WTC11 (cell line): ENCODE results near the gene NEK10. TPM values are rescaled to one million over a fixed set of nuclear protein-coding genes. Genes with fewer than 3 reads are reported as not detected.

Source experiments
- ATAC-seq: fragments of 200-7000 bp; cut with Tn5 transposase; 2 replicates; pipeline ENCODE4 v1.10.0; 2021; ENCODE audit warnings: mild to moderate bottlenecking, moderate library complexity
- CTCF ChIA-PET: fragments of 300-600 bp; sonication (Branson Sonifier 250); formaldehyde crosslinking; loops from one replicate; lab custom pipeline; 2021; ENCODE audit warnings: antibody characterized with exemption; lab: Charles Lee
- POLR2A ChIA-PET: fragments of 350-600 bp; sonication (Branson Sonifier 250); formaldehyde crosslinking; loops from one replicate; lab custom pipeline; 2021; ENCODE audit warnings: antibody characterized with exemption; lab: Charles Lee
- DNase-seq: peaks from one replicate; pipeline ENCODE4 v3.0.0; 2021; ENCODE audit warnings: low spot score
- H3K27ac Mint-ChIP-seq: 2 replicates; pipeline ENCODE4 v1.8.0; 2021; ENCODE audit warnings: mixed read lengths
- H3K27me3 Mint-ChIP-seq: 2 replicates; pipeline ENCODE4 v1.8.0; 2021; ENCODE audit warnings: low read depth, mild to moderate bottlenecking, moderate library complexity, mixed read lengths
- H3K36me3 Mint-ChIP-seq: 2 replicates; pipeline ENCODE4 v1.8.0; 2021; ENCODE audit warnings: mixed read lengths
- H3K4me1 Mint-ChIP-seq: 2 replicates; pipeline ENCODE4 v1.8.0; 2022; ENCODE audit warnings: mixed read lengths
- H3K4me3 Mint-ChIP-seq: 2 replicates; pipeline ENCODE4 v1.8.0; 2021; ENCODE audit warnings: mild to moderate bottlenecking, moderate library complexity, mixed read lengths
- H3K9me3 Mint-ChIP-seq: 2 replicates; pipeline ENCODE4 v1.8.0; 2021; ENCODE audit warnings: mixed read lengths
- ATF1 ChIP-seq: sonication (generic); formaldehyde crosslinking; IDR thresholded peaks from 2 replicates; pipeline ENCODE4 v1.8.1; 2023; ENCODE audit warnings: mild to moderate bottlenecking, moderate library complexity, missing genetic modification reagents
- CBFB ChIP-seq: sonication (generic); formaldehyde crosslinking; IDR thresholded peaks from 2 replicates; pipeline ENCODE4 v1.8.1; 2022; ENCODE audit warnings: mild to moderate bottlenecking, low read depth, missing genetic modification reagents
- GABPB1 ChIP-seq: sonication (generic); formaldehyde crosslinking; IDR thresholded peaks from 2 replicates; pipeline ENCODE4 v1.8.1; 2023; ENCODE audit warnings: mild to moderate bottlenecking, missing genetic modification reagents
- JAZF1 ChIP-seq: fragments of 250-450 bp; sonication (Bioruptor Pico); IDR thresholded peaks from 2 replicates; pipeline ENCODE4 v1.9.0; 2021; ENCODE audit warnings: moderate library complexity, mild to moderate bottlenecking, inconsistent platforms
- KAT7 ChIP-seq: sonication (generic); formaldehyde crosslinking; IDR thresholded peaks from 2 replicates; pipeline ENCODE4 v1.8.1; 2023; ENCODE audit warnings: missing genetic modification reagents, mild to moderate bottlenecking, borderline replicate concordance
- NR1H2 ChIP-seq: sonication (generic); formaldehyde crosslinking; IDR thresholded peaks from 2 replicates; pipeline ENCODE4 v1.9.0; 2021; ENCODE audit warnings: mild to moderate bottlenecking, moderate library complexity, missing genetic modification reagents
- NR3C1 ChIP-seq: sonication (generic); formaldehyde crosslinking; conservative IDR thresholded peaks from 2 replicates; pipeline ENCODE4 v1.8.1; 2023; ENCODE audit warnings: low read depth, mild to moderate bottlenecking, missing genetic modification reagents
- SMAD4 ChIP-seq: sonication (generic); formaldehyde crosslinking; IDR thresholded peaks from 2 replicates; pipeline ENCODE4 v1.8.0; 2022; ENCODE audit warnings: mild to moderate bottlenecking, missing genetic modification reagents
- SOX15 ChIP-seq: fragments of 250-450 bp; sonication (Bioruptor Pico); IDR thresholded peaks from 2 replicates; pipeline ENCODE4 v1.9.0; 2021; ENCODE audit warnings: mild to moderate bottlenecking
- TCF7 ChIP-seq: sonication (generic); formaldehyde crosslinking; IDR thresholded peaks from 2 replicates; pipeline ENCODE4 v1.8.0; 2022; ENCODE audit warnings: mild to moderate bottlenecking, low read depth, missing genetic modification reagents, moderate library complexity
- TEAD1 ChIP-seq: sonication (generic); formaldehyde crosslinking; IDR thresholded peaks from 2 replicates; pipeline ENCODE4 v1.8.0; 2022; ENCODE audit warnings: mild to moderate bottlenecking, missing genetic modification reagents
- TEAD4 ChIP-seq: sonication (generic); formaldehyde crosslinking; IDR thresholded peaks from 2 replicates; pipeline ENCODE4 v1.8.0; 2022; ENCODE audit warnings: mild to moderate bottlenecking, missing genetic modification reagents
- ZNF138 ChIP-seq: sonication (generic); formaldehyde crosslinking; conservative IDR thresholded peaks from 2 replicates; pipeline ENCODE4 v1.8.1; 2022; ENCODE audit warnings: mild to moderate bottlenecking, moderate library complexity, missing genetic modification reagents
- ZNF317 ChIP-seq: sonication (generic); formaldehyde crosslinking; IDR thresholded peaks from 2 replicates; pipeline ENCODE4 v1.8.1; 2023; ENCODE audit warnings: low read depth, mild to moderate bottlenecking, moderate library complexity, missing genetic modification reagents, borderline replicate concordance
- ZNF423 ChIP-seq: fragments of 250-450 bp; sonication (Bioruptor Pico); IDR thresholded peaks from 2 replicates; pipeline ENCODE4 v2.1.2; 2022; ENCODE audit warnings: mild to moderate bottlenecking, moderate library complexity
- total RNA-seq: library from RNA; stranded (reverse); gene quantifications from 3 replicates; pipeline ENCODE4 v1.2.3, GENCODE V29; 2021
- TF ChIP-seq, protein P1 (sequence below): sonication (generic); formaldehyde crosslinking; IDR thresholded peaks from 2 replicates; pipeline ENCODE4 v1.8.1; 2023; ENCODE audit warnings: mild to moderate bottlenecking, missing genetic modification reagents, moderate library complexity
- TF ChIP-seq, protein P2 (sequence below): sonication (generic); formaldehyde crosslinking; IDR thresholded peaks from 2 replicates; pipeline ENCODE4 v1.8.1; 2022; ENCODE audit warnings: missing genetic modification reagents, borderline replicate concordance
- TF ChIP-seq, protein P3 (sequence below): fragments of 250-450 bp; sonication (Bioruptor Pico); IDR thresholded peaks from 2 replicates; pipeline ENCODE4 v1.9.0; 2021; ENCODE audit warnings: mild to moderate bottlenecking, borderline replicate concordance
- TF ChIP-seq, protein P4 (sequence below): fragments of 250-450 bp; sonication (Bioruptor Pico); IDR thresholded peaks from 2 replicates; pipeline ENCODE4 v1.9.0; 2021; ENCODE audit warnings: mild to moderate bottlenecking
- TF ChIP-seq, protein P5 (sequence below): sonication (generic); formaldehyde crosslinking; conservative IDR thresholded peaks from 2 replicates; pipeline ENCODE4 v1.8.1; 2023; ENCODE audit warnings: mild to moderate bottlenecking, low read depth, missing genetic modification reagents, moderate library complexity
- TF ChIP-seq, protein P6 (sequence below): sonication (generic); formaldehyde crosslinking; IDR thresholded peaks from 2 replicates; pipeline ENCODE4 v1.8.0; 2022; ENCODE audit warnings: mild to moderate bottlenecking, missing genetic modification reagents

NEK10 gene
- total RNA-seq, 1 experiment from 2014 or later: 0.37 TPM

DNA sequence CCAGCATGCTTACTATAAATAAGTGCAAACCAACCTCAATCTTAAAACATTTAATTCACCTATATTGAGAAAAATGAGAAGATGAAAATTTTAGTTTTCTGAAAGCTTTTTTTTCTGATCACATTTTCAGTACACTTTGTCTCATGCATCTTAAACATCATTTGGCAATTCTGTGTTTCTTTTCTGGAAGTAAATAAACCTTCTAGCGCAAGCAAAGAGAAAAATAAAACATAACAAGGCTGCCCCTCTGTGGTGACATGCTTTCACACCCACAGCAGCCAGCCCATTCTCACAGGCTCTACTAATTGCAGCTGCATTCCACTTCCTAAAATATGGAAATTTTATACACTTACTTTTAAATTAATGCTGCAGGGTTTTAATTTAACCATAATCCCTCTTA is 90.1 kb downstream of the NEK10 start (continued):
- no peak for TF ChIP-seq SOX15 (CRISPR knock-in tag)
- TF ChIP-seq JAZF1 (CRISPR knock-in tag): no peak
- no peak for TF ChIP-seq CBFB
- TF ChIP-seq, protein P1, sequence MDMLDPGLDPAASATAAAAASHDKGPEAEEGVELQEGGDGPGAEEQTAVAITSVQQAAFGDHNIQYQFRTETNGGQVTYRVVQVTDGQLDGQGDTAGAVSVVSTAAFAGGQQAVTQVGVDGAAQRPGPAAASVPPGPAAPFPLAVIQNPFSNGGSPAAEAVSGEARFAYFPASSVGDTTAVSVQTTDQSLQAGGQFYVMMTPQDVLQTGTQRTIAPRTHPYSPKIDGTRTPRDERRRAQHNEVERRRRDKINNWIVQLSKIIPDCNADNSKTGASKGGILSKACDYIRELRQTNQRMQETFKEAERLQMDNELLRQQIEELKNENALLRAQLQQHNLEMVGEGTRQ: no peak
- TF ChIP-seq, protein P2, sequence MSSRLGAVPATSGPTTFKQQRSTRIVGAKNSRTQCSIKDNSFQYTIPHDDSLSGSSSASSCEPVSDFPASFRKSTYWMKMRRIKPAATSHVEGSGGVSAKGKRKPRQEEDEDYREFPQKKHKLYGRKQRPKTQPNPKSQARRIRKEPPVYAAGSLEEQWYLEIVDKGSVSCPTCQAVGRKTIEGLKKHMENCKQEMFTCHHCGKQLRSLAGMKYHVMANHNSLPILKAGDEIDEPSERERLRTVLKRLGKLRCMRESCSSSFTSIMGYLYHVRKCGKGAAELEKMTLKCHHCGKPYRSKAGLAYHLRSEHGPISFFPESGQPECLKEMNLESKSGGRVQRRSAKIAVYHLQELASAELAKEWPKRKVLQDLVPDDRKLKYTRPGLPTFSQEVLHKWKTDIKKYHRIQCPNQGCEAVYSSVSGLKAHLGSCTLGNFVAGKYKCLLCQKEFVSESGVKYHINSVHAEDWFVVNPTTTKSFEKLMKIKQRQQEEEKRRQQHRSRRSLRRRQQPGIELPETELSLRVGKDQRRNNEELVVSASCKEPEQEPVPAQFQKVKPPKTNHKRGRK (CRISPR knock-in tag): no peak

DNA sequence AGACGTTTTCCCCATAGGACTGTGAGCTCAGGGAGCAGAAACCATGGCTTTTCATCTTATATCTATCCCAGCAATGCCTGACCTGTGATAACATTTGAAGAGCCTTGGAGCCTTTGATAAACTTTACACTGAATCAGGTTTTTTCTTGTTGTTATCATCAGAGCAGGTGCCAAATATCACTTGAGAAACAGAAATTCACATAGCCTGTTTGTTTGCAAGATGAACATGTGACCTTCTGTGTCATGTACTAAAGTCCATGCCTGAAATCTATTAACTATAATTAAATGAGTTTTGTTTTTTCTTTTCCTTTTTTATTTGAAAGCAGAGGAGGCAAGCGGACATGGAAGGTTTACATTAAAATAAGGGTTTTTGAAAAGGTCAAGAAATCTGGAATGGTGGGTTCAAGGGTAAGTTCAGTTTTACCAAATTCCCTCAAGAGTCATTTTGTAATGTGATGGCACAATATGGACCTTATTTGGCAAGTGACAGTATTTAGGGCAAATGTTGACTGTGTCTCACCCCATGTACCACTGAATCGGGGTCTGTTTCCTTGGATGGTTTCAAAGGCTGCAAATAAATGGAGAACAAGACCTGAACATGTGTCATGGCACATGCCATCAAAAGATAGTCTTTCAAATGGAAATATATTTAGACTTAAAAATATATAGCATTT is 90.7 kb downstream of the NEK10 start:
- CTCF ChIA-PET: interaction anchor here (1.0 to 1.3 kb wide), 4 partner anchors 50 to 144 kb away, joined by 4 to 6 read pairs (median 5); no protein-coding TSS in a partner anchor
- ATAC-seq (no peak), DNase-seq (no peak)
- POLR2A ChIA-PET: no interaction called here
- no peak overlapping the region for H3K27ac Mint-ChIP-seq
- no peak overlapping the region for H3K4me3 Mint-ChIP-seq
- no peaks in the 10 kb centered on the region for H3K4me1 Mint-ChIP-seq
- H3K27me3 Mint-ChIP-seq: no peaks in the 10 kb centered on the region
- peaks cover 9% of the 10 kb centered on the region for H3K9me3 Mint-ChIP-seq
- no peak for TF ChIP-seq ZNF317
- TF ChIP-seq, protein P3, sequence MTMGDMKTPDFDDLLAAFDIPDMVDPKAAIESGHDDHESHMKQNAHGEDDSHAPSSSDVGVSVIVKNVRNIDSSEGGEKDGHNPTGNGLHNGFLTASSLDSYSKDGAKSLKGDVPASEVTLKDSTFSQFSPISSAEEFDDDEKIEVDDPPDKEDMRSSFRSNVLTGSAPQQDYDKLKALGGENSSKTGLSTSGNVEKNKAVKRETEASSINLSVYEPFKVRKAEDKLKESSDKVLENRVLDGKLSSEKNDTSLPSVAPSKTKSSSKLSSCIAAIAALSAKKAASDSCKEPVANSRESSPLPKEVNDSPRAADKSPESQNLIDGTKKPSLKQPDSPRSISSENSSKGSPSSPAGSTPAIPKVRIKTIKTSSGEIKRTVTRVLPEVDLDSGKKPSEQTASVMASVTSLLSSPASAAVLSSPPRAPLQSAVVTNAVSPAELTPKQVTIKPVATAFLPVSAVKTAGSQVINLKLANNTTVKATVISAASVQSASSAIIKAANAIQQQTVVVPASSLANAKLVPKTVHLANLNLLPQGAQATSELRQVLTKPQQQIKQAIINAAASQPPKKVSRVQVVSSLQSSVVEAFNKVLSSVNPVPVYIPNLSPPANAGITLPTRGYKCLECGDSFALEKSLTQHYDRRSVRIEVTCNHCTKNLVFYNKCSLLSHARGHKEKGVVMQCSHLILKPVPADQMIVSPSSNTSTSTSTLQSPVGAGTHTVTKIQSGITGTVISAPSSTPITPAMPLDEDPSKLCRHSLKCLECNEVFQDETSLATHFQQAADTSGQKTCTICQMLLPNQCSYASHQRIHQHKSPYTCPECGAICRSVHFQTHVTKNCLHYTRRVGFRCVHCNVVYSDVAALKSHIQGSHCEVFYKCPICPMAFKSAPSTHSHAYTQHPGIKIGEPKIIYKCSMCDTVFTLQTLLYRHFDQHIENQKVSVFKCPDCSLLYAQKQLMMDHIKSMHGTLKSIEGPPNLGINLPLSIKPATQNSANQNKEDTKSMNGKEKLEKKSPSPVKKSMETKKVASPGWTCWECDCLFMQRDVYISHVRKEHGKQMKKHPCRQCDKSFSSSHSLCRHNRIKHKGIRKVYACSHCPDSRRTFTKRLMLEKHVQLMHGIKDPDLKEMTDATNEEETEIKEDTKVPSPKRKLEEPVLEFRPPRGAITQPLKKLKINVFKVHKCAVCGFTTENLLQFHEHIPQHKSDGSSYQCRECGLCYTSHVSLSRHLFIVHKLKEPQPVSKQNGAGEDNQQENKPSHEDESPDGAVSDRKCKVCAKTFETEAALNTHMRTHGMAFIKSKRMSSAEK (CRISPR knock-in tag): no peak
- no peak for TF ChIP-seq TEAD4
- no peak for TF ChIP-seq ZNF423
- TF ChIP-seq ZNF138 (CRISPR knock-in tag): no peak
- TF ChIP-seq TEAD1 (CRISPR knock-in tag): no peak
- no peak for TF ChIP-seq NR1H2
- no peak for TF ChIP-seq ATF1
- TF ChIP-seq NR3C1 (CRISPR knock-in tag): no peak
- TF ChIP-seq, protein P4, sequence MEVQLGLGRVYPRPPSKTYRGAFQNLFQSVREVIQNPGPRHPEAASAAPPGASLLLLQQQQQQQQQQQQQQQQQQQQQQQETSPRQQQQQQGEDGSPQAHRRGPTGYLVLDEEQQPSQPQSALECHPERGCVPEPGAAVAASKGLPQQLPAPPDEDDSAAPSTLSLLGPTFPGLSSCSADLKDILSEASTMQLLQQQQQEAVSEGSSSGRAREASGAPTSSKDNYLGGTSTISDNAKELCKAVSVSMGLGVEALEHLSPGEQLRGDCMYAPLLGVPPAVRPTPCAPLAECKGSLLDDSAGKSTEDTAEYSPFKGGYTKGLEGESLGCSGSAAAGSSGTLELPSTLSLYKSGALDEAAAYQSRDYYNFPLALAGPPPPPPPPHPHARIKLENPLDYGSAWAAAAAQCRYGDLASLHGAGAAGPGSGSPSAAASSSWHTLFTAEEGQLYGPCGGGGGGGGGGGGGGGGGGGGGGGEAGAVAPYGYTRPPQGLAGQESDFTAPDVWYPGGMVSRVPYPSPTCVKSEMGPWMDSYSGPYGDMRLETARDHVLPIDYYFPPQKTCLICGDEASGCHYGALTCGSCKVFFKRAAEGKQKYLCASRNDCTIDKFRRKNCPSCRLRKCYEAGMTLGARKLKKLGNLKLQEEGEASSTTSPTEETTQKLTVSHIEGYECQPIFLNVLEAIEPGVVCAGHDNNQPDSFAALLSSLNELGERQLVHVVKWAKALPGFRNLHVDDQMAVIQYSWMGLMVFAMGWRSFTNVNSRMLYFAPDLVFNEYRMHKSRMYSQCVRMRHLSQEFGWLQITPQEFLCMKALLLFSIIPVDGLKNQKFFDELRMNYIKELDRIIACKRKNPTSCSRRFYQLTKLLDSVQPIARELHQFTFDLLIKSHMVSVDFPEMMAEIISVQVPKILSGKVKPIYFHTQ: no peak
- TF ChIP-seq, protein P5, sequence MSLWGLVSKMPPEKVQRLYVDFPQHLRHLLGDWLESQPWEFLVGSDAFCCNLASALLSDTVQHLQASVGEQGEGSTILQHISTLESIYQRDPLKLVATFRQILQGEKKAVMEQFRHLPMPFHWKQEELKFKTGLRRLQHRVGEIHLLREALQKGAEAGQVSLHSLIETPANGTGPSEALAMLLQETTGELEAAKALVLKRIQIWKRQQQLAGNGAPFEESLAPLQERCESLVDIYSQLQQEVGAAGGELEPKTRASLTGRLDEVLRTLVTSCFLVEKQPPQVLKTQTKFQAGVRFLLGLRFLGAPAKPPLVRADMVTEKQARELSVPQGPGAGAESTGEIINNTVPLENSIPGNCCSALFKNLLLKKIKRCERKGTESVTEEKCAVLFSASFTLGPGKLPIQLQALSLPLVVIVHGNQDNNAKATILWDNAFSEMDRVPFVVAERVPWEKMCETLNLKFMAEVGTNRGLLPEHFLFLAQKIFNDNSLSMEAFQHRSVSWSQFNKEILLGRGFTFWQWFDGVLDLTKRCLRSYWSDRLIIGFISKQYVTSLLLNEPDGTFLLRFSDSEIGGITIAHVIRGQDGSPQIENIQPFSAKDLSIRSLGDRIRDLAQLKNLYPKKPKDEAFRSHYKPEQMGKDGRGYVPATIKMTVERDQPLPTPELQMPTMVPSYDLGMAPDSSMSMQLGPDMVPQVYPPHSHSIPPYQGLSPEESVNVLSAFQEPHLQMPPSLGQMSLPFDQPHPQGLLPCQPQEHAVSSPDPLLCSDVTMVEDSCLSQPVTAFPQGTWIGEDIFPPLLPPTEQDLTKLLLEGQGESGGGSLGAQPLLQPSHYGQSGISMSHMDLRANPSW: no peak
- TF ChIP-seq TCF7 (CRISPR knock-in tag): no peak
- TF ChIP-seq, protein P6, sequence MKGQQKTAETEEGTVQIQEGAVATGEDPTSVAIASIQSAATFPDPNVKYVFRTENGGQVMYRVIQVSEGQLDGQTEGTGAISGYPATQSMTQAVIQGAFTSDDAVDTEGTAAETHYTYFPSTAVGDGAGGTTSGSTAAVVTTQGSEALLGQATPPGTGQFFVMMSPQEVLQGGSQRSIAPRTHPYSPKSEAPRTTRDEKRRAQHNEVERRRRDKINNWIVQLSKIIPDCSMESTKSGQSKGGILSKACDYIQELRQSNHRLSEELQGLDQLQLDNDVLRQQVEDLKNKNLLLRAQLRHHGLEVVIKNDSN (CRISPR knock-in tag): no peak
- TF ChIP-seq KAT7 (CRISPR knock-in tag): no peak
- TF ChIP-seq, protein P2 (CRISPR knock-in tag): no peak
- TF ChIP-seq GABPB1 (CRISPR knock-in tag): no peak
- no peak for TF ChIP-seq SMAD4 (CRISPR knock-in tag)
- no peaks in the 10 kb centered on the region for H3K36me3 Mint-ChIP-seq
